HG02852 (cell line): Measurements from ENCODE around the gene CD163.
"Not testable (repeated sequence)": the region's sequence is repeated elsewhere in the genome, so short reads cannot be mapped to it uniquely, and the experiment has no call there.

ENCODE experiments used
- ATAC-seq: cut with Tn5 transposase; IDR thresholded peaks from one replicate; pipeline ENCODE4 v1.9.1; 2021; ENCODE audit warnings: mild to moderate bottlenecking, moderate library complexity; ENCODE audit not compliant: unreplicated experiment

CD163 gene

GRCh38 chr12:7451756-7452155, 51.8 kb downstream of the CD163 start:
- no peak for ATAC-seq

- ATAC-seq = no peak
These were observed 52.9 kb downstream of the CD163 start for GRCh38 chr12:7450667-7451066.

GRCh38 chr12:7448099-7448498, 55.5 kb downstream of the CD163 start:
- no peak for ATAC-seq

- no peak for ATAC-seq
These were observed 59.0 kb downstream of the CD163 start for GRCh38 chr12:7444537-7444936.

- no peak for ATAC-seq
These were observed 59.5 kb downstream of the CD163 start, which contains the start of gene CD163L1 for GRCh38 chr12:7444076-7444475. TSS of gene CD163L1 (minus strand) at chr12:7444153. CDS start at chr12:7444127, 26 bp downstream.

- no peak for ATAC-seq
These were observed 62.4 kb downstream of the CD163 start for GRCh38 chr12:7441216-7441615.

- no peak for ATAC-seq
These were observed 63.7 kb downstream of the CD163 start for GRCh38 chr12:7439579-7440505.

GRCh38 chr12:7438291-7438995, 65.1 kb downstream of the CD163 start:
- not testable (repeated sequence) for ATAC-seq

- not testable (repeated sequence) for ATAC-seq
These were observed 66.1 kb downstream of the CD163 start for GRCh38 chr12:7437494-7437893.

- peak; percentile 47 for ATAC-seq
These were observed 68.9 kb downstream of the CD163 start for GRCh38 chr12:7434670-7435069.

GRCh38 chr12:7433276-7433822, 70.2 kb downstream of the CD163 start:
- no peak for ATAC-seq

- ATAC-seq = no peak
These were observed 71.4 kb downstream of the CD163 start for GRCh38 chr12:7431993-7432685.
